GM19455 (cell line): Measurements from ENCODE around the gene ZBTB7A.

Source experiments
- ATAC-seq: cut with Tn5 transposase; IDR thresholded peaks from one replicate; pipeline ENCODE4 v1.9.1; 2021; ENCODE audit not compliant: unreplicated experiment

The ZBTB7A gene

DNA sequence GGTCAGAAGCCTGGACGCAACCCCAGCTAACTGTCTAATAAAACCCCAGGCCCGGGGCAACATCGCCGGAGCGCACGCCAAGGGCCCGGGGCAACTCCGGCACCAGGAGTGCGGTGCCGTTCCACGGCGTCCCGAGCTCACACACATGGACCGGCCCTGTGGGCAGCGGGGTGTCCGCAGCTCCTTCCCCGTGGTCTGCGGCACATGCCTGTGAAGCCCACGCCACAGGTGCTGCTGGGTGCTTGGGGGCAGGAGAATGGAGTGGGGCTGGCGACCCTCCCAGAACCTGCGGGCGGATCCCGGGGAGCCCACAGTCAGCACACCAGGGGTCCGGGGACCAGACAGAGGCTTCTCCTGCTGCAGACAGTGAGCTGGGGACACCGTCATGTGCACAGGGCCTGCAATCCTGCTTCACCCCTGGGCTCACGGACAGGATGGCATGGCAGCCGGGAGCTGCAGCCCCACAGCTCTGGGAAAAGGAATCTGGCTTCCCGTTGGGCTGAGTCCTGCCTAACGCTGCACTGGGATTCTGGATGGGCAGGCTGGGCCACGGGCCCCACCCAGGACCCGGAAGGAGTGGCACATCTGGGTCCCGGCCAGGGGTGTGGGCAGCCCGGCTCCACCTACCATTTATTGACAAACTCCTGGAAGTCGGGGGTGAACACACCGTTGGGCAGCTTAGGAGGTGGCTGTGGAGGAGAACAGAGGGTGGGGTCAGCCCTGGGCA lies 28.2 kb upstream of the ZBTB7A start:
- no peak for ATAC-seq

DNA sequence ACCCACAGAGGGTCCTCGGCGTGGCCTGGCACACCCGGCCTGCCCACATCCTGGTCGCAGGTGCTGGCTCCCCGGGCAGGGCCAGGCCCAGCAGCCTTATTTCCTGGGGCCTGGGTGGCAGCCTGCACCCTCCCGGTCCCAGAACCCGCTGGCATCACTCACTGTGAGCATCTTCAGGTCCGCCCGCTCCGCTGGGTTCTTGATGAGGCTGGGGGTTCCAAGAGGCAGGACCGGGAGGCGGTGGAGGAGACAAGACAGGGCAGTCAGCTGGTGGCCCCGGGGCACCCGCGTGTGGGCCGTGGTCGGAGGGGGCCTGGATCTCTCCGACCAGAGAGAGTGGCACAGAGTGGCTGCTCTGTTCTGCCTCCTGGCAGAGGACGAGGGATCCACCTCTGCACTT lies 27.6 kb upstream of the ZBTB7A start:
- no peak for ATAC-seq

DNA sequence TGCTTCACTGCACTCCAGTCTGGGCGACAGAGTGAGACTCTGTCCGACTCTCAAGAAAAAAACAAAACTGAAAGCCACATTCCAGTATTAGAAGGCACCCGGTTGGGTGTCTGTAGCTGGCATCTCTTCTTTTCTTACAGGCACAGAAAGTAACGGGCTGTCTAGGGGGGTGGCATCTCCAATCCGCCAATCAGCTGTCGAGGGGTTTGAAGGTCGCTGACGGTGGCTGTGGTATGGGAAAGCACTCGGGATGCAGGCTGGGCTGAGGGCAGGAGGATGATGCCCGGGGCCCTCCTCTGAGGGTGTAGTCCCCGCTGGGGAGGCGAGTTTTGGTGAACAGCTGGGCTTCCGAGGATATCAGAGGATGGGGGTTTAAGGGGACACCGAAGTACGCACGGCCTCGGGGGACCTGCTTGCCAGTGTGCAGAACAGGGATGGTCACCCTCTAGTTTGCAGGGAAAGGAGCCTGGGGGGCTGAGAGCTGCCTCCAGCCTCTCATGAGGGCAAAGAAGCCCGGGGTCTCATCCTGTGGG lies 27.0 kb upstream of the ZBTB7A start:
- no peak for ATAC-seq

DNA sequence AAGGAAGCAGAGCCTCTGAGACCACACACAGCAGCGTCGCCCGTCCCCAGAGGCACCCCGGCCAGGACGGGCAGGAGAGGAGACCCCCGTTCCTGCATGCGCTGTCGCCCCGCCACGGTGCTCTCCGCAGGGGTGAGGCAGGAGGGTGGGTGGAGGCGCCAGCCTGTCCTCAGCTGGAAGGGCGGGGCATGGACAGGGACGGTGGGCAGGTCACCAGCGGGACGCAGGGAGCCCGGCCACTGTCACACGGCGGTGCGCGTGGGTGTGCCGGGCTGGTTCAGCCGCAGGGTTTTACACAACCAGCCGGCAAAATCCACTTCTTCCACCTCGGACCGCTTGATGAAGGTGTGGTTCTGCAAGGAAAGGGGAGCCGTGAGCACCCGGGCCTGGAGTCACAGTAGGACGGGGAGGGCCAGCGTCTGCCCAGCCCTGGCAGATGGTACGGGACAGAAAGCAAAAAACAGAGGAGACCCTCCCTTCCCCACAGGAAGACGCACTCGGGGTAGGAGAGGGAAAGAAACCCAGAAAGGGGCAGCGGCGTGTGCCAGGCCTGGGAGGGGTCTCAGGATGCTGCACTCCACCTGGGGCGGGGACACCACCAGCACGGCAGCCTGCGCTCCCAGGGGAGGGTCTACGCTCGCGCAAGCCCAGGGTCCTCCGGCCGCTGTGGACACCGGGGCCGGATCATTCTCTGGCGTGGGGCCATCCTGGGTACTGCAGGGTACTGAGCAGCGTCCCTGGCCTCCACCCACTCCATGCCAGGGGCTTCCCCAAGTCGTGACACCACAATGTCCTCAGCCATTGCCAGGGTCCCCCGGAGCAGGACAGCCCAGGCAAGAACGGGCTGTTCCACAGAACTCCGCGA lies 23.9 kb upstream of the ZBTB7A start:
- ATAC-seq = no peak

DNA sequence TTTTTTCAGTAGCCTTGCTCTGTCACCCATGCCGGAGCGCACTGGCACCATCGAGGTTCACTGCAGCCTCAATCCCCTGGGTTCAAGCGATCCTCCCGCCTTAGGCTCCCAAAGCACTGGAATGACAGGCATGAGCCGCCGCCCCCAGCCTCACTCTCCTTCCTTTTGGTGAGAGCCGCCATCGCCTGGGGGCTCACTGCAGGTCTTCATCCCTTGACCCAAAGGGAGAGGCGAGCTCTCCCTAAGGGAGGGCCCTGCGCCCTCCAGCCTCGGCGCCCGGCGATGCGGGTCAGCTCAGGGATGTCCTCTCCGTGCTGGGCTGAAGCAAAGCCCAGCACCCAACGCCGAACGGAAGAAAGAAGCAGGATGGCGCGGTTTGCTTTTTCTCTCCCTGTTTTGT lies 23.2 kb upstream of the ZBTB7A start:
- ATAC-seq = no peak

DNA sequence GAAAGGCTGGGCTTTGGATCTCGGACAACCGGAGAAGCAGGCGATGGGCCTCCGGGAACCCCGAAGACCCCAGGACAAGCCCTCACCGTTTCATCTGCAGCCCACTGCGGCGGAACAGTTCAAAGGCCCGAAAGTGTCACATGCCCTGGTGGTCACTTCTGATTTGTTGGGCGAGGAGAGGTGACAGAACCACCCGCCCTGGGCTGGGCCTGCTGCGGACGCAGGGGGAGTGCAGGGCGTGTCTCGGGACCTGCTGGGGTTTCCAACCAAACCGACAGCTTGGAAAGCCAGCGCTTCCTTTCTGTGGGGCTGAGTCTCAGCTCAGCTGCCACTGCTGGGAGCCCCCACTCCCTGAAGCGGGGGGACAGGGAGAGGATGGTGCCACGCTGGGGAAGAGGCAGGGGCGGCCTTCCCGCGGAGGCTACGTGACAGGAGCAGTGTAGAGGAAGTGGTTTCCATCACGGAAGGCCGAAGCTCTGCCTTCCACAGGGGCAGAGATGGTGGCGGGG lies 22.8 kb upstream of the ZBTB7A start:
- no peak for ATAC-seq

DNA sequence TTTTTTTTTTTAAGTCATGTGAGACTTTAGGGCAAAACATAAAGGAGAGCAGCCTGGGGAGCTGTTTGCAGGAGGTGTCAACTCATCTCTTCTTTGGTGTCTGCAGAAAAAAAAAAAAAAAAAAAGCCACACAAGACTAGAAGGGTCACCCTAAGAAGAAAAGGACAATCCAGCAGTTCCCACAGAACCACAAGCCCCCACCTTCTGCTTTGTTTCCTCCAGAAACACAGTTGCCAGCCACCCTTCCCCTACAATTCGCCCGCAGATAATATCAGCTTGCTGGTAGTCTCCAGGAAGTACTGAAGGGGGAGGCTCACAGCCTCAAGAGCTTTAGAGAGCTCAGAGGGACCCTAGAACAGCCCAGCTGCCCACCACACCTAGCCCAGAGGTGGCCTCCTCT lies 22.3 kb upstream of the ZBTB7A start:
- ATAC-seq = no peak

DNA sequence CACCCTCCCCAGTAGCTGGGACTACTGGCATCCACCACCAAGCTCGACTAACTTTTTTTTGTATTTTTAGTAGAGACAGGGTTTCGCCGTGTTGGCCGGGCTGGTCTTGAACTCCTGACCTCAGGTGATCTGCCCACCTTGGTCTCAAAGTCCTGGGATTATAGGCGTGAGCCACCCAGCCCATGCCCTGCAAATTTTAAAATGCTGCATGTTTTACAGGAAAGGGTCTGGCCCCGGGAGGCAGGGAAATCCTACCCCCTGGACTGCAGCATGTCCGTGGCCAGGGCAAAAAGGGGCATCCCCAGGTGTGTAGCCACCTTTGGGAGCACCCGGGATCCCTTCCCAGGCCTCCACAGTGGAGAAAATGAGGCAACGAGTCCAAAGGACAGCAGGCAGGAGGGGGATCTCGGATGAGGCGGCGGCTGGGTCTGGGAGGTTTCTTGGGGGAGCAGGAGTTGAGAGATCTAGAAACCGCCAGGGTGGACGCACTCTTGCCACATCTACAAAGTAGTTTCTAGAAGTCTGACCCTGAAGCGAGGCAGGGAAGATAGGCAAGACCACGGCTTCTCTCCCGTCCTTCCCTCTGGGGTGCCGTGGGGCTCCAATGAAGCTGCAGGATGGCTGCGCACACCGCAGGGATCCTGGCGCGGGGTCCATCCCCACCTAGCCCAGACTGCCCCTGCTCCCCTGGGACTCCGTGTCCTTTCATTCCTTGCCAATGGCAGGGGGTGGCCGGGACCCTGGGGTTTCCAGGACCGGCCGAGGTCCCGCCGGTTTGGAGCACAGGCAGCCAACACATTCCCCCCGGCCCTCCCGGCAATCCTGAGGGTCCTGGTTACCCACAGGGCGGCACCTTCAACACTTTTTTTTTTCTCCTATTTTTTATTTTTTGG lies 21.3 kb upstream of the ZBTB7A start:
- no peak for ATAC-seq

DNA sequence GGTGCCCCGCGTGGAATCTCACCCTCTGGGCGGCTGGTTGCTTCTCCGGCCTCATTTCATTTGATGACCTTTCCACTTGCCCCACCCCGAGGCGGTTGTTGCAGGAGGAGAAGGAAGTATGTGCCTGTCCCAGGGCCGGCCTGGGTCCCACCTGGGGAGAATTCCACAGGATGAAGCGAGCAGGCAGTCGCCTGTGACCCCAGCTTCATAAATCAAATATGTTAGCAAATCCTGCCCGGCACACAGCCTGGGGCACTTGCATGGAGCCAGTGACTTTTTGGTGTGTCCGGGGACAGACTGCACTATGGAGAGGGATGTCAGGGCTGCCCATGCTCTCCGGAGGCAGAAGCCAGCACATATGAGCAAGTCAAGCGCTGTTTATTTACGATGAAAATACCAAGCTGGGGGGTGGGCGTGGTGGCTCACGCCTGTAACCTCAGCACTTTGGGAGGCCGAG lies 19.7 kb upstream of the ZBTB7A start:
- no peak for ATAC-seq

DNA sequence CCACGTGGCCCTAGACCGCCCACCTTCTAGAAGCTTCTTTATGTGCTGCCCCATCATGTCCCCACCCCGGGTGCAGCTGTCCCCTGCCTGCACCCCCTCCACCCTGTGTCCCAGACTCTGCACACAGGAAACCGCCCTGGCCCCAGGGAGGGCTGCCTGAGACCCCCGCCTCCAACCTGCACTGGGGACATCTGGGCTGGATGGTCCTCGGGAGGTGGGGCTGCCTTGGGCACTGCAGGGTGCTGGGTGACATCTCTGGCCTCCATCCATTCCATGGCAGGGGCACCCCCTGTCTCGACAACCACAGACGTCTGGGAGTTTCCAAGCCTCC lies 17.8 kb upstream of the ZBTB7A start:
- ATAC-seq = no peak

DNA sequence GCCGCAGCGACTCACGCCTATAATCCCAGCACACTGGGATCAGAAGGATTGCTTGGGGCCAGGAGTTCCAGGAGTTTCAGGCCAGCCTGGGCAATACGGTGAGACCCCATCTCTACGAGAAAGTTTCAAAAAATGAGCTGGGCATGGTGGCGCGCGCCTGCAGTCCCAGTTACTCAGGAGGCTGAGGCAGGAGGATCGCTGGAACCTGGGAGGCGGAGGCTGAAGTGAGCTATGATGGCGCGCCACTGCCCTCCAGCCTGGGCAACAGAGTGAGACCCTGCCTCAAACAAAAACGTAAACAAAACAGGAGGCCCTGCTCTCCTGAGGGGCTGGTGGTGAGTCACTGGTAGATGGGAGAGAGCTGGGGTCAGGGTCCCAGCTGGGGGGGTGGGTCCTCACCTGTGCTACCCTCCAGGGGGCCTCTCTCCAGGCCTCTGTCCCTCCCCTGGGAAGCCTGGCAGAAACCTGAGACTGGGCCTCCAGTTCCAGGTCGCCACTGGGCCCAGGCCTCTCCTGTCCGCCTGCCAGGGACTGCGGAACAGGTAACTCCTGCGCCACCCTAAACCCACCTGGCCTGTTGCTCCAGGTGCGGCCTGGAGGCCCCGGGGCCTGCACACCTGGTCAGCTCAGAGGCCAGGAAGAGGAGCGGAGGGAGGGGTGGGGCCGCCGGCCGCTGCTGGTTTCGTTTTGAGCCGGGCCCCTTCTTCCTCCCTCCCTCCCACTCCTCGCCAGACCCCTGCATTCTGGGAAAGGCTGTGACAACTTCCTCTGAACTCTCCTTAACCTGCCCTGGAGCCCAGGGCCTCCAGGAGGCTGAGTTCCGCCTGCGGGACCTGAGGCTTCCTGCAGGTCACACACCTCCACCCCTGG lies 17.2 kb upstream of the ZBTB7A start:
- no peak for ATAC-seq

DNA sequence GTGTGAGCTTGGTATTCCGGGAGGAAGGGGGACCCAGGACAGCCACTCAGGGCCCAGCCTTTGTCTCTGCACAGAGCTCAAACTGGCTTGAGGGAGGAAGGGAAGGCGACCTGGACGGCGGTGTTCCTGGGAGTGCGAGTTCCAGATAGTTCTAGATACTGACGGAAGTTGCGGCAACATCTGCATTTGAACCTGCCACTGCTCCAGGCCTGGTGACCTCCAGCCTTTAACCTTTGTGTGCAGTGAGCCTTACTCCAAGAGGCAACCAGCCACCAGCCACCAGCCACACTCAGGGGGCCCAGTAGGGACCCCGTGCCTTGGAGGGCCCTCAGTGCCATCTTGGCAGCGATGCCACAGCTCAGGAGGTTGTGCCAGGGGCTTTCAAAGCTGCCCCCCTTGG lies 15.5 kb upstream of the ZBTB7A start:
- ATAC-seq = no peak

DNA sequence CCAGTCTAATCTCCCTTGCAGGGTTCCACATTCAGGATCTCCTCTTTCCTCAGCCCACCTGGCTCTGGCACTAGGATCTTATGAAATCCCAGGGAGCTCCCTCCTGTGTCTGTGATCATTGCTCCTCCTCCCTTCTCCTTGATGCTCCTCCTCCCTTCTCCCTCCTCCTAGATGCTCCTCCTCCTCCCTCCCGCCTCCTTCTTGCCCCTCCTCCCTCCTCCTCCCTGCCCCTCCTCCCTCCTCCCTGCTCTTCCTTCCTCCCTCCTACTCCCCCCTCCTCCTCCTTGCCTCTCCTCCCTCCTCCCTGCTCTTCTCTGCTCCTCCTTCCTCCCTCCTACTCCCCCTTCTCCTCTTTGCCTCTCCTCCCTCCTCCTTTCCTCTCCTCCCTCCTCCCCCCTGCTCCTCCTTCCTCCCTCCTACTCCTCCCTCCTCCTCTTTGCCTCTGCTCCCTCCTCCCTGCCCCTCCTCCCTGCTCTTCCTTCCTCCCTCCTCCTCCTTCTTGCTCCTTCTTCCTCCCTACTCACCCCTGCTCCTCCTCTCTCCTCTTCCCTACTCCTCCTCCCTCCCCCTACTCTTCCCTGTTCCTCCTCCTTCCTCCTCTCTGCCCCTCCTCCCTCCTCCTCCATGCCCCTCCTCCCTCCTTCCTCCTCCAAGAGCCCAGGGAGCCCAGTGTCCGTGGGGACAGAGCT lies 14.9 kb upstream of the ZBTB7A start:
- ATAC-seq = no peak

DNA sequence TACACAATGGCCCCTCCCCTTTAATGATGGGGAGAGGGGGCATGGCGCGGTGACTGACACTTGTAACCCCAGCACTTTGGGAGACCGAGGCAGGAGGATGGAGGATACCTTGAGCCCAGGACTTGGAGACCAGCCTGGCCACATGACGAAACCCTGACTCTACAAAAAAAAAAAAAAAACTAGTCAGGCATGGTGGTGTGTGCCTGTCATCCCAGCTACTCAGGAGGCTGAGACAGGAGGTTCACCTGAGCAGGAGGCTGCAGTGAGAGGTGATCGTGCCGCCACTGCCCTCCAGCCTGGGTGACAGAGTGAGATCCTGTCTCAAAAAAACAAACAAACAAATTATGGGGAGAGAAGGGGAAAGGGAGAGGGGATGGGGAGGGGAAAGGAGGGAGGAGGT lies 13.8 kb upstream of the ZBTB7A start:
- ATAC-seq = no peak

DNA sequence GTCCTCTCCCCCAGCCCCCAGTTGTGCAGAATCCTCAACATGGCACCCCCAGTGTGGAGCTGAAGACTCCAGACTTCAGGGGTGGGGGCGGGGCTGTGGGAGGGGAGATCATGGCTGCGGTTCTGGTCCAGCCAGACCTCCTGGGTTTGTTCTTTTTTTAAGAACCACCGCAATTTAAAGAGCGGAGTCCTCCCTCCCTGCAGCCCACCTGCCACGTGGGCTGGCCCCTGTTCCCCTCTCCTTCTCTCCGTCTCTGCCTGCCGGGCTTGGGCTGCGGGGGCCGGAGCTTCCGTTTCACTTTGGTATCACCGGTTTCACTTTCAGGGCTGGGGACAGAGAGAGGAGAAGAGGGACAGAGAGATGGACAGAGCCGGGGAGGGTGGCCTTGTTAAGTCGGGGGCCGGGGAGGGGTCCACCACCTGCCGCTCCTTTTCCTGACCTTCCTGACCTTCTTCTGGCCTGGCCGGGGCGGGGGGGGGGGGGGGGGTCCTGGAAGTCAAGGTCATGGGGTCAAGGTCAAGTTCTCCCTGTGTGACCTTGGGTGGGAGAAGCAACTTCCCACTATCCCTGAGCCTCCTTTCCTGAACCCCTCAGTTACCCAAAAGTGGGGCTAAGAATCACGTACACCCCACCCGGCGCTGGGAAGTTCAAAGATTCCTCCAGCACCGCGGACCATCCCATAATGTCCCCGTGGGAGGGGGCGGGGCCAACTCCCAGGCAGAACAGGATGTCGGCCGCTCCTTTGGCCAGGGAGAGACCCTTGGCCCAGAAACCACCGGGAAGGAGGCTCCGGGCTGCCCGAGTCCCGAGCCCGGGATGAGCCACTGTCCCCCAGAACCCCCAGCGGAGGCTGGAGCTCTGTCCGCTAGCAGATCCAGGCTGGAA lies 11.3 kb upstream of the ZBTB7A start:
- no peak for ATAC-seq

DNA sequence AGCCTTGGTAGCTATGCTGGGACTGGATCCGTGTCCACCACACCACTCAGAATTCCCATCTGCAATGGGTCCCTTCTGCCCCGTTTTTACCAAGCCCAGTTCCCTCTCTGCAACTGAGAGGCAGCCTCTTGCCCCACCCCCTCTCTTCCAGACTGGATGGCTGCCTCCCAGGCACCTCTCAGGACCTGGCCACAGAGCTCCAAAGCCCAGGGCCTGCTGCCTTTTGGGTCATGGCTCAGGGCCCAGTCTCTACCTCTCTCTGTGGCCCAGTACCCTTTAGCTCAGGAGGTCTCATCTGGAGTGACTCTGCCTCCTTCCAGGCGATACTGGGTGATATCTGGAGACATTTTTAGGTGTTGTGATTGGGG lies 10.3 kb upstream of the ZBTB7A start:
- ATAC-seq = no peak

DNA sequence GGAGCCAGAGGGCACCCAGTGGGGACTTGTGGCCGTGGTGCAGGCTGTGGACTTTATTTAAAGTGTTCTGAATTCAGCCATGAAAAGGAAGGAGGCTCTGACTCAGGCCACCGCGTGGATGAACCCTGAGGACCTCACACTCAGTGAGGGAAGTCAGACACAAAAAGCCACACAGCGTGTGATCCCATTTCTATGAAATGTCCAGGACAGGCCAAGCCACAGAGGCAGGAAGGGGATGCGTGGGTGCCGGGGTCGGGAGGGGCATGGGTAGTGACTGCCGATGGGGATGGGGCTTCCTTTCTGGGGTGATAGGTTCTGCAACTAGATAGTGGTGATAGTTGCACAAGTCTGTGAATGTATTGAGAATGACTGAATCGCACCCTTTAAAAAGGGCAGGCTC lies 8.7 kb upstream of the ZBTB7A start:
- ATAC-seq = no peak

DNA sequence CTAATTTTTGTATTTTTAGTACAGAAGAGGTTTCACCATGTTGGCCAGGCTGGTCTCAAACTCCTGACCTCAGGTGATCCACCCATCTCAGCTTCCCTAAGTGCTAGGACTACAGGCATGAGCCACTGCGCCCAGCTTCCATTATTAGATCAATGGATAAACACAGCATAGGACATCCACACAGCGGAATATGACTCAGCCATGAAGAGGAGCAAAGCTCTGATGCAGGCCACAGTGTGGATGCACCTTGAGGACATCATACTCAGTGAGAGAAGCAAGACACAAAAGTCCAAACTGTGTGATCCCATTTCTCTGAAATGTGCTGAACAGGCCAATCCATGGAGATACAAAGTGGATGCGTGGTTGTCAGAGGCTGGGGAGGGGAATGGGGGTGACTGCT lies 4.9 kb upstream of the ZBTB7A start:
- ATAC-seq = no peak
